SK-N-SH treated with all-trans-retinoic acid at 6 μM for 48 hours (cell line): ENCODE measurements around the gene DNAJC5G.

Experiments used
- ATAC-seq: fragments of 200-7000 bp; cut with Tn5 transposase; 3 replicates; pipeline ENCODE4 v1.9.1; 2020; ENCODE audit warnings: mild to moderate bottlenecking, moderate library complexity
- ARNTL ChIP-seq: fragments of 450-650 bp; formaldehyde crosslinking; IDR thresholded peaks from 2 replicates; pipeline ENCODE4 v1.5.0; 2020; ENCODE audit warnings: low read depth, mild to moderate bottlenecking, moderate library complexity, borderline replicate concordance
- BACH2 ChIP-seq: fragments of 250-450 bp; sonication (Bioruptor Pico); IDR thresholded peaks from 2 replicates; pipeline ENCODE4 v1.9.0; 2021; ENCODE audit warnings: mild to moderate bottlenecking, borderline replicate concordance
- CREB5 ChIP-seq: fragments of 250-450 bp; sonication (Bioruptor Pico); IDR thresholded peaks from 2 replicates; pipeline ENCODE4 v1.5.1; 2020; ENCODE audit warnings: low read depth, mild to moderate bottlenecking, moderate library complexity
- CSDC2 ChIP-seq: fragments of 250-450 bp; sonication (Bioruptor Pico); IDR thresholded peaks from 2 replicates; pipeline ENCODE4 v1.5.0; 2020; ENCODE audit warnings: mild to moderate bottlenecking, moderate library complexity
- CSRNP3 ChIP-seq: fragments of 250-450 bp; sonication (Bioruptor Pico); IDR thresholded peaks from 2 replicates; pipeline ENCODE4 v1.5.1; 2021; ENCODE audit warnings: mild to moderate bottlenecking, moderate library complexity
- ESRRG ChIP-seq: fragments of 250-450 bp; sonication (Bioruptor Pico); IDR thresholded peaks from 2 replicates; pipeline ENCODE4 v1.6.1; 2021; ENCODE audit warnings: mild to moderate bottlenecking
- GLIS3 ChIP-seq: fragments of 250-450 bp; sonication (Bioruptor Pico); IDR thresholded peaks from 2 replicates; pipeline ENCODE4 v1.5.0; 2020; ENCODE audit warnings: mild to moderate bottlenecking, moderate library complexity
- ISL1 ChIP-seq: fragments of 250-450 bp; sonication (Bioruptor Pico); IDR thresholded peaks from 2 replicates; pipeline ENCODE4 v2.1.2; 2022; ENCODE audit warnings: mild to moderate bottlenecking, moderate library complexity
- OSR1 ChIP-seq: fragments of 250-450 bp; sonication (Bioruptor Pico); IDR thresholded peaks from 2 replicates; pipeline ENCODE4 v1.8.0; 2022; ENCODE audit warnings: moderate library complexity, mild to moderate bottlenecking, inconsistent platforms
- POU6F1 ChIP-seq: fragments of 250-450 bp; sonication (Bioruptor Pico); IDR thresholded peaks from 2 replicates; pipeline ENCODE4 v1.8.0; 2021; ENCODE audit warnings: low read depth, mild to moderate bottlenecking, moderate library complexity, borderline replicate concordance
- PPARA ChIP-seq: fragments of 250-450 bp; sonication (Bioruptor Pico); IDR thresholded peaks from 2 replicates; pipeline ENCODE4 v1.5.0; 2020; ENCODE audit warnings: mild to moderate bottlenecking, borderline replicate concordance
- TOX ChIP-seq: fragments of 250-450 bp; sonication (Bioruptor Pico); IDR thresholded peaks from 2 replicates; pipeline ENCODE4 v1.8.0; 2021; ENCODE audit warnings: mild to moderate bottlenecking, moderate library complexity, borderline replicate concordance
- TSHZ2 ChIP-seq: fragments of 250-450 bp; sonication (Bioruptor Pico); IDR thresholded peaks from 2 replicates; pipeline ENCODE4 v1.5.0; 2020; ENCODE audit warnings: mild to moderate bottlenecking, moderate library complexity
- ZC3H10 ChIP-seq: fragments of 250-450 bp; sonication (Bioruptor Pico); IDR thresholded peaks from 2 replicates; pipeline ENCODE4 v1.5.1; 2021; ENCODE audit warnings: mild to moderate bottlenecking, moderate library complexity
- ZFP3 ChIP-seq: fragments of 250-450 bp; sonication (Bioruptor Pico); IDR thresholded peaks from 2 replicates; pipeline ENCODE4 v1.5.0; 2020; ENCODE audit warnings: mild to moderate bottlenecking, moderate library complexity
- ZFP30 ChIP-seq: fragments of 450-650 bp; formaldehyde crosslinking; IDR thresholded peaks from 2 replicates; pipeline ENCODE4 v1.5.0; 2022; ENCODE audit warnings: mild to moderate bottlenecking, moderate library complexity
- ZNF70 ChIP-seq: fragments of 450-650 bp; formaldehyde crosslinking; IDR thresholded peaks from 2 replicates; pipeline ENCODE4 v1.5.0; 2020; ENCODE audit warnings: mild to moderate bottlenecking, moderate library complexity
- ZNF8 ChIP-seq: fragments of 450-650 bp; formaldehyde crosslinking; IDR thresholded peaks from 2 replicates; pipeline ENCODE4 v1.5.0; 2020; ENCODE audit warnings: mild to moderate bottlenecking, moderate library complexity

The DNAJC5G gene

GRCh38 chr2:27236136-27236535 lies 39.1 kb upstream of the DNAJC5G start (continued):
- TF ChIP-seq ZFP30 (CRISPR knock-in tag) (no peak), ZNF70 (CRISPR knock-in tag) (no peak), CSDC2 (no peak), BACH2 (CRISPR knock-in tag) (no peak), ARNTL (CRISPR knock-in tag) (no peak), OSR1 (CRISPR knock-in tag) (no peak), TSHZ2 (CRISPR knock-in tag) (no peak)

- no peak for ATAC-seq
- TF ChIP-seq CSRNP3 (CRISPR knock-in tag) (no peak), ZC3H10 (CRISPR knock-in tag) (no peak), PPARA (CRISPR knock-in tag) (no peak), TSHZ2 (CRISPR knock-in tag) (no peak), CSDC2 (no peak), ESRRG (no peak), GLIS3 (CRISPR knock-in tag) (no peak), TOX (CRISPR knock-in tag) (no peak), ZFP3 (CRISPR knock-in tag) (no peak), ARNTL (CRISPR knock-in tag) (no peak)
Measured at GRCh38 chr2:27236626-27237025, 38.6 kb upstream of the DNAJC5G start.

- no peak for TF ChIP-seq CREB5 (CRISPR knock-in tag)
- TF ChIP-seq ISL1 (CRISPR knock-in tag) = no peak
- no peak for TF ChIP-seq POU6F1 (CRISPR knock-in tag)
- no peak for ATAC-seq
Measured at GRCh38 chr2:27237341-27237945, 37.8 kb upstream of the DNAJC5G start.

- no peak for ATAC-seq
- no peak for TF ChIP-seq ZNF8 (CRISPR knock-in tag)
Measured at GRCh38 chr2:27238976-27239375, 36.3 kb upstream of the DNAJC5G start.
